Bronchial epithelial cell (primary cell): ENCODE results near the gene GMDS. TPM values are rescaled to one million over a fixed set of nuclear protein-coding genes. Genes with fewer than 3 reads are reported as not detected.

ENCODE experiments used
- DNase-seq: peaks from one replicate; pipeline ENCODE4 v3.0.0-alpha.2; 2010; ENCODE audit warnings: low read depth
- FAIRE-seq: peaks from 2 replicates; lab custom pipeline; 2011; peaks lifted over from hg19 to GRCh38; lab: Jason Lieb, UNC
- H3K27me3 ChIP-seq: 2 replicates; pipeline ENCODE4 v1.5.1; 2011; ENCODE audit warnings: low read length; ENCODE audit not compliant: control insufficient read depth, insufficient read depth
- H3K36me3 ChIP-seq: 2 replicates; pipeline ENCODE4 v1.5.1; 2011; ENCODE audit warnings: low read length; ENCODE audit not compliant: control insufficient read depth, insufficient read depth
- H3K4me3 ChIP-seq: 2 replicates; pipeline ENCODE4 v1.5.1; 2011; ENCODE audit warnings: mild to moderate bottlenecking, low read depth, low read length, control low read depth
- CTCF ChIP-seq: IDR thresholded peaks from 2 replicates; pipeline ENCODE4 v1.5.1; 2011; ENCODE audit warnings: mild to moderate bottlenecking, moderate library complexity, low read length, control low read depth, inconsistent platforms; ENCODE audit not compliant: insufficient read depth, severe bottlenecking
- total RNA-seq: library from RNA; depleted of rRNA; stranded (reverse); fragments of >200 nt; gene quantifications from 2 replicates; pipeline ENCODE4 v1.2.1, GENCODE V29; 2014

GMDS gene
- total RNA-seq, 1 donor from 2014 or later, result 8.2 TPM

- H3K36me3 ChIP-seq, result no peaks in the 10 kb centered on the region
- TF ChIP-seq CTCF, result no peak
- no peak overlapping the region for H3K4me3 ChIP-seq
- DNase-seq (no peak), FAIRE-seq (no peak)
- no peaks in the 10 kb centered on the region for H3K27me3 ChIP-seq
Measured at GRCh38 chr6:1911474-1911873, 333.9 kb downstream of the GMDS start.

GRCh38 chr6:1910621-1911407, 334.6 kb downstream of the GMDS start:
- Histone ChIP-seq H3K36me3 (no peaks in the 10 kb centered on the region), H3K4me3 (no peak overlapping the region), H3K27me3 (no peaks in the 10 kb centered on the region)
- FAIRE-seq (no peak), DNase-seq (no peak)
- no peak for TF ChIP-seq CTCF

GRCh38 chr6:1908784-1909183, 336.6 kb downstream of the GMDS start:
- Histone ChIP-seq H3K27me3 (no peaks in the 10 kb centered on the region), H3K36me3 (no peaks in the 10 kb centered on the region), H3K4me3 (no peak overlapping the region)
- no peak for FAIRE-seq
- no peak for DNase-seq
- no peak for TF ChIP-seq CTCF

GRCh38 chr6:1906609-1907008, 338.8 kb downstream of the GMDS start:
- no peaks in the 10 kb centered on the region for H3K27me3 ChIP-seq
- FAIRE-seq, result no peak
- no peak overlapping the region for H3K4me3 ChIP-seq
- no peaks in the 10 kb centered on the region for H3K36me3 ChIP-seq
- TF ChIP-seq CTCF, result no peak
- DNase-seq, result no peak

GRCh38 chr6:1906014-1906413, 339.4 kb downstream of the GMDS start:
- Histone ChIP-seq H3K27me3 (no peaks in the 10 kb centered on the region), H3K36me3 (no peaks in the 10 kb centered on the region), H3K4me3 (no peak overlapping the region)
- no peak for FAIRE-seq
- no peak for TF ChIP-seq CTCF
- DNase-seq, result no peak

- DNase-seq (no peak), FAIRE-seq (no peak)
- no peaks in the 10 kb centered on the region for H3K27me3 ChIP-seq
- H3K4me3 ChIP-seq, result no peak overlapping the region
- TF ChIP-seq CTCF, result no peak
- H3K36me3 ChIP-seq, result no peaks in the 10 kb centered on the region
Measured at GRCh38 chr6:1904898-1905297, 340.5 kb downstream of the GMDS start.
